ENCODE results near the gene CPNE1. TPM values are rescaled to one million over a fixed set of nuclear protein-coding genes. Genes with fewer than 3 reads are reported as not detected.

Gene CPNE1
- total and polyA plus RNA-seq, 12 donors: 25.8 to 114 (median 53.7) TPM

DNA sequence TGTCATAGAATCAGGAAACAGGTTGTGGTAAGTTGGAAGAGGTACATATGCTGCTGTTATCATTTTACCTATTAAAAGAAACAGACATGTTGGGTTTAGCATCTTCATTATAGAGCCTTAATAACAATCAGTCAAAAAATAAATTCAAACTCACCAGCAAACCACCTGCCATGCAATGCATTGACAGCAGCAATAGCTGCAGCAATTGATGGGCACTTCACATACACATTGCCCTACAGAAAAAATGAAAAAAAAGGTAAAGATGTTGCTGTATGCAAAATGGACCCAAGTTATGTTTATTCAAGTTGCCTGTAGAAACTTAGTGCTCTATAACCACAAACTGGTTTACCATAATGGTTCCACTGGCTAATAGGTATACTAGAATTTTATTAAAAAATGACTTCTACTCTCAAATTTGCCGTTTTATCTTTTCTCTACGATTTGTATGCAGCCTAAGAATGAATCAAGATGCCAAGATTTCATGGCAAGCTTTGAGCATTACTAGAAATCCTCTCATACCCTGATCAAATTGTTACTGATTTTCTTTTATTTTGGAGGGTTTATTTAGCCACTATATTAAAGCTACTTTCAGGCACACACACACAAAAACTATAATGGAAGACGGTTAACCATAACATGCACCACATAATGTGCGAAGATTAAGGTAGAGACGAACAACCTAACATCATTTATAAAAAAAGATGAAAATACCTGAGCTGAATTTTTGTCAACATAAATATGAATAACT lies 40.0 kb upstream of the CPNE1 start:
- H3K36me3 ChIP-seq: peaks cover 0 to 92% (median 59%) of the 10 kb centered on the region in 9 donors
- H3K4me1 ChIP-seq: peaks cover 0 to 38% (median 25%) of the 10 kb centered on the region in 9 donors
- TF ChIP-seq, protein P1, sequence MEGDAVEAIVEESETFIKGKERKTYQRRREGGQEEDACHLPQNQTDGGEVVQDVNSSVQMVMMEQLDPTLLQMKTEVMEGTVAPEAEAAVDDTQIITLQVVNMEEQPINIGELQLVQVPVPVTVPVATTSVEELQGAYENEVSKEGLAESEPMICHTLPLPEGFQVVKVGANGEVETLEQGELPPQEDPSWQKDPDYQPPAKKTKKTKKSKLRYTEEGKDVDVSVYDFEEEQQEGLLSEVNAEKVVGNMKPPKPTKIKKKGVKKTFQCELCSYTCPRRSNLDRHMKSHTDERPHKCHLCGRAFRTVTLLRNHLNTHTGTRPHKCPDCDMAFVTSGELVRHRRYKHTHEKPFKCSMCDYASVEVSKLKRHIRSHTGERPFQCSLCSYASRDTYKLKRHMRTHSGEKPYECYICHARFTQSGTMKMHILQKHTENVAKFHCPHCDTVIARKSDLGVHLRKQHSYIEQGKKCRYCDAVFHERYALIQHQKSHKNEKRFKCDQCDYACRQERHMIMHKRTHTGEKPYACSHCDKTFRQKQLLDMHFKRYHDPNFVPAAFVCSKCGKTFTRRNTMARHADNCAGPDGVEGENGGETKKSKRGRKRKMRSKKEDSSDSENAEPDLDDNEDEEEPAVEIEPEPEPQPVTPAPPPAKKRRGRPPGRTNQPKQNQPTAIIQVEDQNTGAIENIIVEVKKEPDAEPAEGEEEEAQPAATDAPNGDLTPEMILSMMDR (IDR thresholded peaks at IDR 0.05): no peak
- ATAC-seq (no peak), DNase-seq (no peak)
- H3K27ac ChIP-seq: no peak overlapping the region
- WGBS, 2 donors: 85 to 92% methylated on average over 5 of the region's 5 CpGs
- no peaks in the 10 kb centered on the region for H3K27me3 ChIP-seq
- intact Hi-C loops (cut with DNase I): loop anchor here in 3 of 10 donors (5.0 to 10.0 kb wide), 3 partner anchors 38 to 240 kb away; partner anchors contain the start of gene RBM39 (in 1 of the 3)
- no peaks in the 10 kb centered on the region for H3K9me3 ChIP-seq
- H3K4me3 ChIP-seq: no peak overlapping the region

DNA sequence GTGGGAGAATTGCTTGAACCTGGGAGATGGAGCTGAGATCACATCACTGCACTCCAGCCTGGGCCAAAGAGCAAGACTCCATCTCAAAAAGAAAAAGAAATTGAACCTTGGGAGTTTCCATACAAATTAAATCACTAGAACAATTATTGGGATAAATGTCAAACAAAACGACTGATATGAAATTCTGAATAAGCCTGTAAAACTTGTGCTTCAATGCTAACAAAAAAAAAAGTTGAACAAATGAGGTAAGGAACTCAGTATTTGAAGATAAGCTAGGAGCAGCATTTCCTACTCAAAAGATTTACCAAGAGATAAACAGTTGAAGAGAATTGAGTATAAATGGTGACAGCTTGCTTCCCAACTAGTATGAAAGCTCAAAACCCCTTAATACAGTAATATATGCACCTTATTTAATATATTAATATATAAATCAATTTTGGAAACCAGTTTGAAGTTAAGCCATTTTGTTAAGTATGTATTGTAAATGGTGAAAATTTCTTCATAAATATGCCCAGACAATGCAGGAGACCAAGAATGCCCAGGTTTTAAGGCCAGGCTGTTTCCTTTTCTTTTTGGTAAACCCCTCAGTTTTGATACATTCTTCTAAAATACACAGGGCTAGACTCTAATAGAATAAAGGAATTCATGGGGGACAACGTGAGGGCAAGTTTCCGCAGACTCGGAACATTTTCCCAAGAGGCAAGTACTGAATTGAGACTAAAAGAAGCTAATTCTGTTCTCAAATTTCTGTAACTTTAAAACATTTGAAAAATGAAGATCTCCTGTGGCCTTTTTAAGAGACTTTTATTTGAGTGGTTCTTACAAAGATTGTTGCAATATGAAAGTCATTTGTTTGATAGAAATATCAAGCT lies 38.4 kb upstream of the CPNE1 start:
- WGBS, 2 donors: 51 to 58% methylated on average over 4 of the region's 4 CpGs
- Histone ChIP-seq H3K4me3 (no peak overlapping the region), H3K9me3 (no peaks in the 10 kb centered on the region), H3K27ac (no peak overlapping the region), H3K36me3 (peaks cover 0 to 76% (median 48%) of the 10 kb centered on the region in 9 donors), H3K27me3 (no peaks in the 10 kb centered on the region), H3K4me1 (peaks cover 4 to 30% (median 16%) of the 10 kb centered on the region in 9 donors)
- TF ChIP-seq, protein P1 (IDR thresholded peaks at IDR 0.05): no peak
- intact Hi-C loops (cut with DNase I): loop anchor here in 2 of 10 donors (5.0 to 10.0 kb wide), 2 partner anchors 39 to 238 kb away; partner anchors contain the start of gene RBM39 (in 1 of the 2)
- DNase-seq (no peak), ATAC-seq (no peak)

DNA sequence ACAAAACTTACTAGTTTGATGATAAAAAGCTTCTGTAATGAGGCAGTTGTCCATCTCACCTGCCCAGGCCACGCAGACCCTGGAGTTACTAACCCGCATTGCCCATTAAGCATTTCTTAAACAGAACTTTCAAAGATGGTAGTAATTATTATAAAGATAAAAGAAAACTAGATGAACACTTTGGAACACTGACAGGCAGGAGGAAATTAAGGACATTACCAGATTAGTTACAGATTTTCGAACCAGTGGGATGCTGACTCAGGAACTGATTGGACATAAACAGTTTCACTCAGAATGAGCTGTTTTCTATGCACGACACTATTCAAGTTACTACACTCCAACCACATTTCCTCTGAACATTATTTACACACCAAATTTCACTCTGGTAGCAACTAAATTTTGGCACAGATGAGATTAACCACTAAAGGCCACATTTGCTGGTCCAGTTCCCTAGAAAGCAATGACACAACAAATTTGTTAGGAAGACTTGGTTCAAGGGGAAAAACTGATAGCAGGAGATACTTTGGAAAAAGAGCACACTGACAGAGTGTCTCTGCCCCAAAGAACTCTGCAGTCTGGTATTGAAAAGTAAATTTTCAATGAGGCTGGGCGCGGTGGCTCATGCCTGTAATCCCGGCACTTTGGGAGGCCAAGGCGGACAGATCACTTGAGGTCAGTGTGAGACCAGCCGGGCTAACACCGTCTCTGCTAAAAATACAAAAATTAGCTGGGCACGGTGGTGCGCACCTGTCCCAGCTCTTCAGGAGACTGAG lies 37.5 kb upstream of the CPNE1 start:
- Histone ChIP-seq H3K27me3 (no peaks in the 10 kb centered on the region), H3K4me1 (peaks cover 5 to 38% (median 22%) of the 10 kb centered on the region in 9 donors), H3K4me3 (no peak overlapping the region), H3K36me3 (peaks cover 0 to 69% (median 48%) of the 10 kb centered on the region in 9 donors), H3K9me3 (no peaks in the 10 kb centered on the region), H3K27ac (no peak overlapping the region)
- intact Hi-C loops (cut with DNase I): loop anchor here in 2 of 10 donors (5.0 to 10.0 kb wide), 2 partner anchors 40 to 237 kb away; partner anchors contain the start of gene RBM39 (in 1 of the 2)
- DNase-seq: no peak
- TF ChIP-seq, protein P1 (IDR thresholded peaks at IDR 0.05): no peak
- 74 to 81% methylated on average over 12 of the region's 12 CpGs for WGBS, 2 donors
- no peak for ATAC-seq
